Activated T-cell treated with anti-CD3 and anti-CD28 coated beads for 1 hour (primary cell): Measurements from ENCODE around the gene EFNA3.
A peak's percentile ranks its signal among the peaks of the same experiment; 100 is the strongest.

Experiments
- DNase-seq: peaks from one replicate; pipeline ENCODE4 v3.0.0-alpha.2; 2020; ENCODE audit warnings: low read depth

The EFNA3 gene

DNA sequence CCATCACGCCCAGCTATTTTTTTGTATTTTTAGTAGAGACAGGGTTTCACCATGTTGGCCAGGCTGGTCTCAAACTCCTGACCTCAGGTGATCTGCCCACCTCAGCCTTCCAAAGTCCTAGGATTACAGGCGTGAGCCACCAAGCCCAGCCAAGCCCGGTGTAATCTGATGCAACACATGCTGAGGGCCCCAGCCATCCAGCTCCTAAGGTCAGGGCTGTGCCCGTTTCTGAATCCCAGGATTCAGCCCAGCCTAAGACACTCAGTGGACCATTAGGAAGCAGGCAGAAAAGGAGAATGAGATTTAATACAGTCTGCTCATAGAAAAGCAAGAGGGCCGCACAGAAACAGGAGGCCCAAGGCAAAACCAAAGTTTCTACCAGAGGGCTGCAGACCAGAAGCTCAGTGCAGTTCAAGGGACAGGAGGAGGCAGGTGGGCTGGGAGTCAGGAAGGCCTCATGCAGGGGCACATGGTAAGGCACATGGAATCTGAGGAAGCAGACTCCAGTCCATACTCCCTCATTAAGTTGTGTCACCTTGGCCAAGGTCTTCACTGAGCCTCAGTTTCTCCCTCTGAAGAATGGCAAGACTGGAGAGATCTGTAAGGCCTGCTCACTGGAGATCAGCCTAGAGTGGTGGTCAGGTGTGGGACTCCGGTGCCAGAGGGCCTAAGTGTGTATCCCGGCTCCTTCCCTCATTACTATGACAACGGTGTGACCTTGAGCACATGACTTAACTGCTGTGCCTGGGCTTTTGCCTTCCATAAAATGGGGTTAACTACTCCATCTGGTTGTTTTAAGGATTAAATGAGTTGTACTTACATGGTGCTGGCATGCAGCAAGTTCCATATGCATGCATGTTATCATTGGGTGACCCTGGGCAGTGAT lies 29.9 kb upstream of the EFNA3 start:
- no peak for DNase-seq

DNA sequence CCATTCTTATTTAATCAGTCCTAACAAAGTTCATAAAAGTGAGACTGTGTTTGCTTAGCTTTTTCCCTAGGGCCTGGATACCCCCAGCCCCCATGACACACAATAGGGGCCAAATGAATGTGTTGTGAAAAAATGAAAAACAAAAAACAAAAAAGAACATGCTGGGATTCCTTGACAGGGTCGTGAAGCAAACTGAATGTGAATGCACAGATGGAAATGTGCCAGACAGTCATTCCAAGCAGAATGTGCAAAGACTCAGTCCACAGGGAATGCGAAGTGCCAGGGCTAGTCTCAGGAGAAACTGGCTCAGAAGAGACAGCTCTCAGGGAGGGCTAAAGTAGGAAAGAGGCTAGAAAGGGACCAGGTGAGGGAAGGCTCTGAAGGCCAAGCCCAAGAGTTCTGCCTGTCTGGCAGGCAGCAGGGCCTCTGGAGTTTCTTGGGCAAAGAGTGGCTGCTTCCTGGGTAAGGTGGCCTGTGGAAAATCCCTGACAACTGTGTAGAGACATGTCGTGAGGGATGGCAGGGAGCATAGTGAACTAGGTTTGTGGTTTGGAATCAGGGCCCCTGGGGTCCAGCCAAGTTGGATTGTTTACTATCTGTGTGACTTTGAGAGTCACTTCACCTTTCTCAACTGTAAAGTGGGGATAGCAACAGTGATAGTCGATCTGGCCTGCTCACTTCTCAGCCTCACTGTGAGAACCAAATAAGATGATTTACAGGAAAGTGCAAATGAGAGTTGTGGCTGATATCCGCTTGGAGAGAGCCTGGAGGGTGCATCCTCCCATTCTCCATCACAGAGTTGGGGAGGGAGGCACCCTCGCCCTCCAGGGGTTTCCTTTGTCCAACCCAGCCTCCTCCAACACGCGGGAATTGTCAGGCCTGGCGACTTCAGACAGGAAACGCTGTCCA lies 28.7 kb upstream of the EFNA3 start:
- DNase-seq: no peak

DNA sequence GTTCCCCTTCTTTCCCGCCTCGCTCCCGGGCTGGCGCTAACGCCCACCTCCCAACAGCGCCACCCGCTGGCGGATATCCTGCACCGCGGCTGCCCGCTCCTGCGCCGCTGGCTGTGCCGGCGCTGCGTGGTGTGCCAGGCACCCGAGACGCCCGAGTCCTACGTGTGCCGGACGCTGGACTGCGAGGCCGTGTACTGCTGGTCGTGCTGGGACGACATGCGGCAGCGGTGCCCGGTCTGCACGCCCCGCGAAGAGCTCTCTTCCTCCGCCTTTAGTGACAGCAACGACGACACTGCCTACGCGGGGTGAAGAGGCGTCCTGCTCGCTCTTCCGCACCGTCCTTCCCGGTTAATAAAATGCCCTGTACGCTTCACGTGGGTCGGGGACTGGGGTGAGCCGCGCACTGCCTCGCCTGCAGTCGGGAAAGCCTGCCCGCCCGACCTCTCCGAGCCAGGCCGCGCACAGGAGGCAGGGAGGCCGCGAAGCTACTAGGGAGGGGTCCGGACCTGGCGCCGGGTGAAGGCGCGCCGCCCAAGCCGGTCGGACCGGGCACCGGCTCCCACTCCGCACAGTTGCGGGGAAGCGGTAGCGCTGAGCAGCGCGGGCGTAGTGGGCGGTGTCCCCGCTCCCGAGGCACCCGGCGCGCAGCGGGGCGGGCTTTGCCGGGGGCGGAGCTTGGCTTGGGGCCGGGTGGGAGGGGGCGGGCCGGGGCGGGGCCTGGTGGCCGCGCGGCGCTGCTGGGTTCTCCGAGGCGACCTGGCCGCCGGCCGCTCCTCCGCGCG lies 27.9 kb upstream of the EFNA3 start, which contains the start of gene ADAM15:
Gene ADAM15 (plus strand): TSS at position 757 of the 782 bp plus-strand sequence. CDS start 71 bp downstream, outside the sequence.
- peak; percentile 74 for DNase-seq

DNA sequence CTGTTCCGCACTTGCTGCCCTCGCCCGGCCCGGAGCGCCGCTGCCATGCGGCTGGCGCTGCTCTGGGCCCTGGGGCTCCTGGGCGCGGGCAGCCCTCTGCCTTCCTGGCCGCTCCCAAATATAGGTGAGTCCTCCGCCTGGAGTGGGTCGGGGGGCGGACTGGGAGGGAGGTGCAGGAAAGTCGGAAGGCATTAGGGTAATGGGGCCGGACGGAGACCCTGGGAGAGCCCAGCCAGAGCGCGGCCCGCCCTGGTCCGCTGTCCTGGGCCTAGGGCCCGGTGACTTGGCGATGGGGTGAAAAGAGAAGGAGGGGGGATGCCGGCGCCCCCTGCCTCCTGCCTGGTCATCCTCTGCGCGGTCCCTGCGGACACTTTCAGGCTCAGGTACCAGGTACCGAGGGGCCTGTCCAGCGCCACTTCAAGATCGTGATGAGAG lies 27.3 kb upstream of the EFNA3 start:
- DNase-seq: no peak

DNA sequence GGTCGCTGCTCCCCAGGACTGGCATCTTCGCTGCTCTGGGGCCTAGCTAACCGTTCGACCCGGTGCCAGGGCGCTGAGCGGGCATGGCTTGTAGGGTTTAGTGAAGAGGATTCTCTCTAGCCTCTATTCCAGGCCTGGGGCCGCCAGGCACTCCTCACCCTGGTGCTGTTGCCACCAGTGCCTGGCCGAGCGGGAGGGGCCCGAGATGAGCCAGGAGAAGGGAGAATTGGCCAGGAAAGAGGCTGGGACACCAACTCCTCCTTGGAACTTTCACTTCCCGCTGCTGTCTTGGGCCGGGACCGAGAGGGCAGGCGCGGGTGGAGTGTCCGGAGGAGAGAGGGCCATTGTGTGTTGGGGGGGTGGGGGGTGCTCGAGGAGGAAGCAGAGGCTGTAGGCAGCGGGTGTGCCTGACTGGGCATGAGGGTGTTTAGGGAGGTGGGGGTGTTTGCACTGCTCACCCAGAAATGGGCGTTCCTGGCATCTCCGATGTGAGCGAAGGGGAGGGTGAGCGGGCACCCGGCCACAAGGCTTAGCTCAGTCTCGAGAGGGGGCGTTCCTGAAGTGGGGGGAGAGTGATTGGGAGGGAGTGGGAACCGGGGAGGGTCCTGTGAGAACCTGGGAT lies 26.7 kb upstream of the EFNA3 start:
- DNase-seq: peak; percentile 26

DNA sequence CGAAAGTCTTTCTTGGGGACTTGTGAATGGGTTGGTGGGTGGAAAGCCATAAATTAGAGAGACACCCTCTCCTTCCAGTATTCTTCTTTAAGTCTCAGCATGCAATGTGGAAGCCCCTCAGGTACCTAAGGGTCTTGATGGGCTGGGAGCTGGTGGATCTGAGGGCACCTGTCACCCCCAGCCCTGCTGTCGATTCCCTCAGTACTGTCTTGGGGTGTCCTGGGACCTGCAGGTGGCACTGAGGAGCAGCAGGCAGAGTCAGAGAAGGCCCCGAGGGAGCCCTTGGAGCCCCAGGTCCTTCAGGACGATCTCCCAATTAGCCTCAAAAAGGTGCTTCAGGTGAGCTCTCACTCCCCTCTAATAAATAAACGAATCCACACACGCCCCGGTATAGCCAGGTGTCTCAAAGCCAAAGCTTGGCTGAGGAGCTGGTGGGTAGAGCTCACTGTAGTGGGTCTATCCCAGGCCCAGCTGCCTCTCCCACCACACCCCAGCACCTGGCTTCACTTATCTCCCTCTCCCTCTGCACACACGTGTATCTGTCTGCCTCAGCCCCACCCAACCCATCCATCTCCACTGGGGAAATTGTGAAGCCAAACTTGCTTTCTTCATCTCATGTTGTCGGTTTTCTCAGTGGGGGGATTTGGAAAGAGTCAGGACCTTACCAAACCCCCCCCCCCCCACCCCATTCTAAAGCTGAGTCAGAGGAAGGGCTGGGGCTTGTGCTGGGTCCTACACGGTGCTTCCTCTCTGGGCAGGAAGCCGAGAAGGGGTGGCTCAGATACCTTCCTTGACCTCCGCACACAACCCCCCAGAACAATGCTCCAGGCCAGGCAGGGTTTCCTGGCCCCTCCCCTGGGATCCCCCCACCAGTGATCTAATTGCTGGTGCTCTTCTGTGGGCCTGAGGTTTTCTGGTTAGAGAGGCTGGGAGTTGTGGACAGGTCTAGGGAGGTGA lies 25.9 kb upstream of the EFNA3 start:
- DNase-seq: no peak

DNA sequence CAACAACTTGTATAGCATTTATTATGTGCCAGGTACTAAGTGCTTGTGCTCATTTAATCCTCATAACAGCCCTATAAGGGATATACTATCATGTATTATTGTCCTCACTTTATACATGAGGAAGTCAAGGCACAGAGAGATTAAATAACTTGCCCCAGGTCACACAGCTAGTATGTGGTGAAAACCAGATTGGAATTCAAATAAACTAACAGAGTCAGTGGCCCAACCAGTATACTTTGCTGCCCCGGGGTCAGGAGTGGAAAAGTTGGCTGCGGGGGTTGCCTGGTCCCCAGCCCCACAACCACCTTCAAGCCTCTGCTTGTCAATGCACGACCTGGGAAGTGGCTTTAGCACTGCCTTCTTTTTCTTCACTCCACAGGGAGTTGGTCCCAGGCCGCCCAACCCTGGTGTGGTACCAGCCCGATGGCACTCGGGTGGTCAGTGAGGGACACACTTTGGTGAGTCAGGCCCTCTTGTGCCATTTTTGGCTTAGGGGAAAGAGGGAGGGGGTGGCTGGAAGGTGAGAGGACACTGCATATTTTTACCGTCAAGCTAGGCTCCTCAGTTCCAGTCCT lies 25.0 kb upstream of the EFNA3 start:
- no peak for DNase-seq

DNA sequence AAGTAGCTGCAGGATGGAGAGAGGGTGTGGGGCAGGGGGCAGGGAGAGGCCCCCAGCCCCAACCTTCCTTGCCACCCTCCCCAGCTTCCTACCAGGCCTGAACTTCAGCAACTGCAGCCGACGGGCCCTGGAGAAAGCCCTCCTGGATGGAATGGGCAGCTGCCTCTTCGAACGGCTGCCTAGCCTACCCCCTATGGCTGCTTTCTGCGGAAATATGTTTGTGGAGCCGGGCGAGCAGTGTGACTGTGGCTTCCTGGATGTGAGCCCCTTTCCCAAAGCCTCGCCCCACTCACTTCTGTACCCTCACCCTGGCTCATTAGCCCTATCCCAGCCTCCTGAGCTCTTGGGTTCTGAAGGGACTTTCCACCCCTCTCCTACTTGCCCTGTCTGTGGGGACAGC lies 21.5 kb upstream of the EFNA3 start:
- DNase-seq: no peak

DNA sequence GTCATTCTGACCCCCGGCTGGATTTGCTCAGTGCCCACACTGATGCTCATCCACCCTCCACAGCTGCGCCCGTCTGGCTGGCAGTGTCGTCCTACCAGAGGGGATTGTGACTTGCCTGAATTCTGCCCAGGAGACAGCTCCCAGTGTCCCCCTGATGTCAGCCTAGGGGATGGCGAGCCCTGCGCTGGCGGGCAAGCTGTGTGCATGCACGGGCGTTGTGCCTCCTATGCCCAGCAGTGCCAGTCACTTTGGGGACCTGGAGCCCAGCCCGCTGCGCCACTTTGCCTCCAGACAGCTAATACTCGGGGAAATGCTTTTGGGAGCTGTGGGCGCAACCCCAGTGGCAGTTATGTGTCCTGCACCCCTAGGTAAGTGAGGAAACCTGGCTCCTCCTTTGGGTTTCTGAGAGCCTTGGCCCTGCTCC lies 20.8 kb upstream of the EFNA3 start:
- no peak for DNase-seq

DNA sequence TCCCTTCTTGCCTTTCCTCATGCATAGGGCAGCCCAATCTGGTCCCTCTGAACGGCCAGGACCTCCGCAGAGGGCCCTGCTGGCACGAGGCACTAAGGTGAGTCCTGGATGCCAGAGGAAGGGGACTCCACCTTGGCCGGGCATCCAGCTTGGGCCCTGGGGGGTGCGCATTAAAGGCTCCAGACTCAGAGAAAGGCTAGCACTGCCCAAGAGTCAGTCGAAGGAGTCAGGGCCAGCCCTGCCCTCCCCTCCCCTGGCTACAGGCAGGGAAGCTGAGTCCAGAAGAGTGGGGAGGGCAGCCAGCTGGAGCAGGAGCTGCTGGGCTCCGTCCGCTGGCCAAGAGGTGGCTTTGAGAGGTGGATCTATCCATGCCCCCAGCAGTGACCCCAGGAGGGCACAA lies 17.9 kb upstream of the EFNA3 start:
- DNase-seq: no peak

DNA sequence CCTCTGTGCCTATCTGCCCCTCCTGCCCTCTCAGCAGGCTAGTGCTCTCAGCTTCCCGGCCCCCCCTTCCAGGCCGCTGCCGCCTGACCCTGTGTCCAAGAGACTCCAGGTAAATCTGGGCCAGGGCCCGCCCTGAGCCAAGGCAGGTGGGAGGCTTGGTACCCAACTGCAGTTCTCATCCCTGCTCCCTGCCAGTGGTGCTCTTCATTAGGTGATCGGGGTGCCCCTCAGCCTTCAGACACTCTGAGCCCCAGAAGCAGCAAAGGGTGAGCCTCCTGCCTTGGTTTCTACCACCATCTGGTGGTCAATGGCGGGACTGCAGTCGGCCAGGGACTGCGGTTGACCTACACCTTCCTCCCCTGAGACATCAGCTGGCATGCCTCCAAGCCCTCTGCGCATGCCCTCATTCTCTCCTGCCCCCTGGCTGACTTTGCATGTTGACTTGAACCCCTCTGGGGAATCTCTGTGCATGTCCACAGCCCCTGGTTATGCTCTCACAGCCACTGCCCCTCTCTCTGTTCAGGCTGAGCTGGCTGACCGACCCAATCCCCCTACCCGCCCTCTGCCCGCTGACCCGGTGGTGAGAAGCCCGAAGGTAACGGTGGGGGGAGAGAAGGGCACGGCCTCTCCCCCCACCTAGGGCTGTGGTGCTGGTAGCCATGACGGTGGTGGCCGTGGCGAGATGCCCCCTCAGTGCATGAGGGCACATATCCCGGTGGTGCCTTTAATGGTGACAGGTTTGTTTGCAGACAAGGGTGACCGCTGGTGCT lies 17.1 kb upstream of the EFNA3 start:
- peak; percentile 97 for DNase-seq

DNA sequence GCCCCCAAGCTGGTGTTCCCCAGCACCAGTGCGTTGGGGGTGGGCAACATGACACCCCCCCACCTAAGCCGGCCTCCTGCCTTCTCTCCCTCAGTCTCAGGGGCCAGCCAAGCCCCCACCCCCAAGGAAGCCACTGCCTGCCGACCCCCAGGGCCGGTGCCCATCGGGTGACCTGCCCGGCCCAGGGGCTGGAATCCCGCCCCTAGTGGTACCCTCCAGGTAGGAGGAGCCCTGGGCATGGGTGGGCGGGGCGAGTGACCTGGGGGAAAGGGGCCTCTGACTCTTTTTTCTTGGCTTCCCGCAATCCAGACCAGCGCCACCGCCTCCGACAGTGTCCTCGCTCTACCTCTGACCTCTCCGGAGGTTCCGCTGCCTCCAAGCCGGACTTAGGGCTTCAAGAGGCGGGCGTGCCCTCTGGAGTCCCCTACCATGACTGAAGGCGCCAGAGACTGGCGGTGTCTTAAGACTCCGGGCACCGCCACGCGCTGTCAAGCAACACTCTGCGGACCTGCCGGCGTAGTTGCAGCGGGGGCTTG lies 16.4 kb upstream of the EFNA3 start:
- no peak for DNase-seq

DNA sequence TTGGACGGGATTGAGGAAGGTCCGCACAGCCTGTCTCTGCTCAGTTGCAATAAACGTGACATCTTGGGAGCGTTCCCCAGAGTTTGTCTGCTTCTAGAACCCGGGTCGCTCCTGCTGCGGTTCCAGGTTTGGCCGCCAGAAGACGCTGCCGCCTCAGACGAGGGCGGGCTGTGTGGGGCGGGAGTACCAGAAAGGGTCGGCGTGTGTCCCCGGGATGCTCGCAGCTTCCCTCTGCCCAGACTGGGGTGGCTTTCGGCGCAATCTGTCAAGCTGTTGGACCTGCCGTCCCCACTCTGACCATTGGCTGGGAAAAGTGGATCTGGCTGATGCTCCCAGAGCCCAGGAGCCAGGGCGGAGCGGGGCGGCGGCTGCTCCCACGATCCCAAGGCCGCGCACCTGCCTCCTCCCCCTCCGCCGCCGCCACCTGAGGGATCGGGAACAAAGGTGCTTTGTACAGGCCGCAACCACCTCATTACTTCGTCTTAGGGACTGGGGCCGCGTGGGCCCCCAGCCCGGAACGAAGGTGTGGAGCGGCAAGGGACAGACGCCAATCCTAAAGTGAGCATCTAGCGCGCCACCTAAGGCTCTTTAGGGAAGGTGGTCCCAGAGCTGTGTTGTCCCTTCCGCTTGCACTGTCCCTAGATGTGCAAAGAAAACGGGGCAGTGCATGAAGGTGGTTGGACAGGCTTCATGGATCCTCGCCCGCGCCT lies 15.8 kb upstream of the EFNA3 start:
- DNase-seq: peak; percentile 70

DNA sequence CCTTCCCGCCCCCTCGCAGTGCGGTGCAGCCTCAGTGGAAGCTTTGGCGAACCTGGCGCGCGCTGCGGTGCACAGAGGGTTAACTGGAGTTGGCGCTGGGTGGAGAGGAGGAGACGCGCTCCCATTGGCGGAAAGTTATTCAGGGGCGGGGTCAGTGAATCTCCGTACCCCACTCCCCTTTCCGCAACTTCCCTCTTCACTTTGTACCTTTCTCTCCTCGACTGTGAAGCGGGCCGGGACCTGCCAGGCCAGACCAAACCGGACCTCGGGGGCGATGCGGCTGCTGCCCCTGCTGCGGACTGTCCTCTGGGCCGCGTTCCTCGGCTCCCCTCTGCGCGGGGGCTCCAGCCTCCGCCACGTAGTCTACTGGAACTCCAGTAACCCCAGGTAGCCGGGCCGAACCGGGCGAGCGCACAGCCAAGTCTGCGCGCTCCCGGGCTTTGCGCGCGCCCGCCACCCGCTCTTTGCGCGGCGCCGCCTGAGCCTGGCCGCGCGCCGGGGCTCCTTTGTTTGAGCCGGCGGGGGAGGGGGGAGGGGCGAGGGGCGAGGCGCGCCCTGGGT lies 15.0 kb upstream of the EFNA3 start, which contains the start of gene EFNA4:
Gene EFNA4 (plus strand): TSS at position 191 of the 561 bp plus-strand sequence. CDS start 84 bp downstream, at position 275.
- DNase-seq: peak; percentile 76

DNA sequence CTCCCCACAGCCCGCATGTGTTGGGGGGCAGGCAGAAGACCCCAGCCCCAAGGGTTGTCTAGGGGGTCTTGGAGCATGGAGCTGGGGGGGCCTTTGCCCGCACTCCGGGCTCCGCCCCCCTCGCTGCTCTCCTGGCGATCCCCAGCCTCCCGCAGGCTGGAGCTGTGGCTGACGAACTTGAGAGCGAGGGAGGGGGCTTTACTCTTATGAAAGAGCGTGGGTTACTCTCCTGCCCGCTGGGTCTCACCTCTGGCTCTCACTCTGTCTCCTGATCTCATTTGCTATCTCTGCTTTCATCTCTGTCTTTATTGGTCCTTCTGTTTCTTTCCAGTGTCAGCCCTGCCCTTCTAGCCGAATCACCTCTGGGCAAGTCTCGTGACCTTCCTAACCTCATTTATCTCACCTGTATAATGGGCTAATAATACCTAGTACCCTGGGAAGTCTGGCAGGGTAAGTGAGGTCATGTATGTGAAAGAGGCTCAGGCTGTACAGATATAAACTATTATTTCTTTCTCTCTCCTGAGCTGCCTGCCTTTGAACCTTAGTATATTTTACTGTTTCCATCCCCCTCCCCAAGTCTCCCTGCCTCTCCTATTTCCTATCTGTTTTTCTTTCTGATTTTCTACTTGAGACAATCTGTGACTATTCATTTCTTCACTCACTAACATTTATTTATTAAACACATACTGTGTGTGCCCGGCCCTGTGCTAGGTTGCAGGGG lies 14.4 kb upstream of the EFNA3 start:
- DNase-seq: no peak

DNA sequence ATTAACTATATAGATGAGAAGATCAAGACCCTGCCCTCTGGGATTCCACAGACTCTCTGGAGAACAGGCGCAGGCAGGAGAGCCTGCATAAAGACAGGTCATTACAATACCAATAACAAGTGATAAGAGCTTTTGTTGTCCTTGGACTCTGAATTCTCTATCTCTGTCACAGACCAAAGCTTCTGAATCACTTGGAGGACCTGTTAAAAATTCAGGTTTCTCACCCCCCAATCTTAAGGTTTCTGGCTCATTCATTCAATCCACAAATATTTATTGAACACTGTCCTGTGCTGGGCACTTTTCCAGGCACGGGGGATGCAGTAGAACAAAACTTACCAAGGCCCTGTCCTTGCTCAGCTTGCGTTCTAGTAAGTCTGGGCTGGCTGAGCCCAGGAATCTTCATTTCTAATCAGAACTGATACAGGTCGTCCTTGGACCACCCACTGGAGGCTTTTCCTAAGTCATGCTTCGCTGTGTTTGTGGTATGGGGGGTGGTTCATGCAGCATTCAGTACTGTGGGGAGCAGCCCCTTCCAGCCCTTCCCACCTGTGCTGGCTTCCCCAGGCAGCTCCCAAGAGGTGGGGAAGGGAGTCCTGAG lies 13.7 kb upstream of the EFNA3 start:
- DNase-seq: no peak

DNA sequence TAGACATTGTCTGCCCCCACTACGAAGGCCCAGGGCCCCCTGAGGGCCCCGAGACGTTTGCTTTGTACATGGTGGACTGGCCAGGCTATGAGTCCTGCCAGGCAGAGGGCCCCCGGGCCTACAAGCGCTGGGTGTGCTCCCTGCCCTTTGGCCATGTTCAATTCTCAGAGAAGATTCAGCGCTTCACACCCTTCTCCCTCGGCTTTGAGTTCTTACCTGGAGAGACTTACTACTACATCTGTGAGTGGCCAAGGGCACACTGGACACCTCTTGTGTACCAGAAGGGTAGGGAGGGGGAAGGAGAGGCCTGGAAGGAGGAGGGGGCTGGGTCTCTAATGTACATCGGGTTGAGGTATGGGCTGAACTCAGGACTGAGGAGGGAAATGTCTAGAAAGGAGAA lies 11.9 kb upstream of the EFNA3 start:
- no peak for DNase-seq
